Measurements from ENCODE around the gene TRIM67.

TRIM67 gene

DNA sequence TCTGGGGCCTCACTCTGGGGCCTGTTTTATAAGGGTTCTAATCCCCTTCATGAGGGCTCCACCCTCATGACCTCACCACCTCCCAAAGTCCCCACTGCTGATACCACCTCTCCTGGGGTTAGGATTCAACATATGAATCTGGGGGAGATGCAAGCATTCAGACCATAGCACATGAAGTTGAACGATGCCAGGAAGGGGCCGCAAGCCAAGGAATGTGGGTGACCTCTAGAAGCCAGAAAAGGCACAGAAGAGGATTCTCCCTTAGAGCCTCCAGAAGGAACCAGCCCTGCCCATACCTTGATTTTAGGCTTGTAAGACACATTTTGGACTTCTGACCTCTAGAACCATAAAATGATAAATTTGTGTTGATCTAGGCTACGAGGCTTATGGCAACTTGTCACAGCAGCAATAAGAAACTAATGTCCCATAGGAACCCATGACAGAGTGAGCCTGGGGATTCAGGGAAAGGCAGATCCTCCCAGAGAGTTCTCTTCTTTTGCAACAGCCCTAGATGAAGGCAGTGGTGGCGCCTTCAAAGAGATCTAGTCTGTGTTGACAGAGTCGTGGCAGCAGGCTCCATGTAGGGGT is 27.9 kb downstream of the TRIM67 start:
- H3K4me3 ChIP-seq (ENCODE audit: low read depth, low read length), result no peak overlapping the region
- POLR2A ChIA-PET, result no interaction called here
- no peaks in the 10 kb centered on the region for H3K9me3 ChIP-seq (ENCODE audit: control insufficient read depth, insufficient read depth, low read depth, low read length)
- no peak for TF ChIP-seq ZBTB48 (tag by site-specific recombination; IDR thresholded peaks at IDR 0.05)
- no peak for TF ChIP-seq ZBTB17 (tag by site-specific recombination; IDR thresholded peaks at IDR 0.05)
- no peak for TF ChIP-seq ZEB2 (tag by site-specific recombination; IDR thresholded peaks at IDR 0.05)
- TF ChIP-seq, protein P1, sequence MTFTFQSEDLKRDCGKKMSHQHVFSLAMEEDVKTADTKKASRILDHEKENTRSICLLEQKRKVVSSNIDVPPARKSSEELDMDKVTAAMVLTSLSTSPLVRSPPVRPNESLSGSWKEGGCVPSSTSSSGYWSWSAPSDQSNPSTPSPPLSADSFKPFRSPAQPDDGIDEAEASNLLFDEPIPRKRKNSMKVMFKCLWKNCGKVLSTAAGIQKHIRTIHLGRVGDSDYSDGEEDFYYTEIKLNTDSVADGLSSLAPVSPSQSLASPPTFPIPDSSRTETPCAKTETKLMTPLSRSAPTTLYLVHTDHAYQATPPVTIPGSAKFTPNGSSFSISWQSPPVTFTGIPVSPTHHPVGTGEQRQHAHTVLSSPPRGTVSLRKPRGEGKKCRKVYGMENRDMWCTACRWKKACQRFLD (tag by site-specific recombination; IDR thresholded peaks at IDR 0.05), result no peak
- TF ChIP-seq ZNF140 (tag by site-specific recombination; IDR thresholded peaks at IDR 0.05), result no peak
- TF ChIP-seq, protein P2, sequence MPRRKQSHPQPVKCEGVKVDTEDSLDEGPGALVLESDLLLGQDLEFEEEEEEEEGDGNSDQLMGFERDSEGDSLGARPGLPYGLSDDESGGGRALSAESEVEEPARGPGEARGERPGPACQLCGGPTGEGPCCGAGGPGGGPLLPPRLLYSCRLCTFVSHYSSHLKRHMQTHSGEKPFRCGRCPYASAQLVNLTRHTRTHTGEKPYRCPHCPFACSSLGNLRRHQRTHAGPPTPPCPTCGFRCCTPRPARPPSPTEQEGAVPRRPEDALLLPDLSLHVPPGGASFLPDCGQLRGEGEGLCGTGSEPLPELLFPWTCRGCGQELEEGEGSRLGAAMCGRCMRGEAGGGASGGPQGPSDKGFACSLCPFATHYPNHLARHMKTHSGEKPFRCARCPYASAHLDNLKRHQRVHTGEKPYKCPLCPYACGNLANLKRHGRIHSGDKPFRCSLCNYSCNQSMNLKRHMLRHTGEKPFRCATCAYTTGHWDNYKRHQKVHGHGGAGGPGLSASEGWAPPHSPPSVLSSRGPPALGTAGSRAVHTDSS (tag by site-specific recombination; IDR thresholded peaks at IDR 0.05), result no peak
- no peak for TF ChIP-seq ZNF416 (tag by site-specific recombination; IDR thresholded peaks at IDR 0.05)
- TF ChIP-seq SETDB1 (IDR thresholded peaks at IDR 0.05; ENCODE audit: insufficient read length, low read length), result peak; percentile 30
- TF ChIP-seq, protein P3, sequence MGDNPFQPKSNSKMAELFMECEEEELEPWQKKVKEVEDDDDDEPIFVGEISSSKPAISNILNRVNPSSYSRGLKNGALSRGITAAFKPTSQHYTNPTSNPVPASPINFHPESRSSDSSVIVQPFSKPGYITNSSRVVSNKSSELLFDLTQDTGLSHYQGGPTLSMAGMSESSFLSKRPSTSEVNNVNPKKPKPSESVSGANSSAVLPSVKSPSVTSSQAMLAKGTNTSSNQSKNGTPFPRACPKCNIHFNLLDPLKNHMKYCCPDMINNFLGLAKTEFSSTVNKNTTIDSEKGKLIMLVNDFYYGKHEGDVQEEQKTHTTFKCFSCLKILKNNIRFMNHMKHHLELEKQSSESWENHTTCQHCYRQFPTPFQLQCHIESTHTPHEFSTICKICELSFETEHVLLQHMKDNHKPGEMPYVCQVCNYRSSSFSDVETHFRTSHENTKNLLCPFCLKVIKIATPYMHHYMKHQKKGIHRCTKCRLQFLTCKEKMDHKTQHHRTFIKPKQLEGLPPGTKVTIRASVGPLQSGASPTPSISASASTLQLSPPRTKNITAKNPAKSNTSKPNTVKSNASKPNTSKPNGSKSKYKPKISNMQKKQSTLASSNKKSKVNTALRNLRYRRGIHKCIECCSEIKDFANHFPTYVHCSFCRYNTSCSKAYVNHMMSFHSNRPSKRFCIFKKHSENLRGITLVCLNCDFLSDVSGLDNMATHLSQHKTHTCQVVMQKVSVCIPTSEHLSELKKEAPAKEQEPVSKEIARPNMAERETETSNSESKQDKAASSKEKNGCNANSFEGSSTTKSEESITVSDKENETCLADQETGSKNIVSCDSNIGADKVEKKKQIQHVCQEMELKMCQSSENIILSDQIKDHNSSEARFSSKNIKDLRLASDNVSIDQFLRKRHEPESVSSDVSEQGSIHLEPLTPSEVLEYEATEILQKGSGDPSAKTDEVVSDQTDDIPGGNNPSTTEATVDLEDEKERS (tag by site-specific recombination; IDR thresholded peaks at IDR 0.05), result peak; percentile 72; the same call in 1 of the 2 replicates
- no peak for TF ChIP-seq ZNF843 (tag by site-specific recombination; IDR thresholded peaks at IDR 0.05)
- TF ChIP-seq, protein P4, sequence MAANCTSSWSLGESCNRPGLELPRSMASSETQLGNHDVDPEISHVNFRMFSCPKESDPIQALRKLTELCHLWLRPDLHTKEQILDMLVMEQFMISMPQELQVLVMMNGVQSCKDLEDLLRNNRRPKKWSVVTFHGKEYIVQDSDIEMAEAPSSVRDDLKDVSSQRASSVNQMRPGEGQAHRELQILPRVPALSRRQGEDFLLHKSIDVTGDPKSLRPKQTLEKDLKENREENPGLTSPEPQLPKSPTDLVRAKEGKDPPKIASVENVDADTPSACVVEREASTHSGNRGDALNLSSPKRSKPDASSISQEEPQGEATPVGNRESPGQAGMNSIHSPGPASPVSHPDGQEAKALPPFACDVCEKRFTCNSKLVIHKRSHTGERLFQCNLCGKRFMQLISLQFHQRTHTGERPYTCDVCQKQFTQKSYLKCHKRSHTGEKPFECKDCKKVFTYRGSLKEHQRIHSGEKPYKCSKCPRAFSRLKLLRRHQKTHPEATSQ (tag by site-specific recombination; IDR thresholded peaks at IDR 0.05), result no peak
- TF ChIP-seq ZNF664 (tag by site-specific recombination; IDR thresholded peaks at IDR 0.05), result no peak
- H3K4me1 ChIP-seq (ENCODE audit: control insufficient read depth, insufficient read depth, low read length), result no peaks in the 10 kb centered on the region
- CTCF ChIA-PET, result interaction anchor here (0.6 kb wide), 1 partner anchor 1291 kb away, joined by 5 read pairs; no protein-coding TSS in a partner anchor
- no peaks in the 10 kb centered on the region for H3K36me3 ChIP-seq (ENCODE audit: control insufficient read depth in 2 of 2, insufficient read depth in 1 of 2, low read length in 2 of 2)
- H3K27ac ChIP-seq (ENCODE audit: extremely low read depth, low read depth, low read length), result no peak overlapping the region

DNA sequence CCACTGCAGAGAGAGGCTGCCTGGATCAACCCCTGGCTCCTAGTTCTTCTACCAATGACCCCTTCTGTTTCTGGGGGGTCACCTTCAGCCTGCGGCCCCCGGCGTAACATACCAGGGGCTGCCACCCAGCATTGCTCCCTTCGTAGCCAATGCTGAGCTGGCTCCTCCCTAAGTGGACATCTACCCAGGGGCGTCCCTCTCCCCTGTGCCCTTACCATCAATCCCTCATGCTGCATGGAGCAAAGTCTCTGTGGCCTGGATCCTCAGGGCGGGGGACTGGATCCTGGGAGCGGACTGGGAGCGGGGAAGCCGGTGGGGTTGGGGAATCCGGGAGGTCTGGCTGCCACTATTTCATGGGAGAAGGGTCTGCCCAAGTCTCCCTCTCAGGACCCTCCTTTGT is 28.6 kb downstream of the TRIM67 start:
- H3K27ac ChIP-seq (ENCODE audit: extremely low read depth, low read depth, low read length), result no peak overlapping the region
- POLR2A ChIA-PET, result no interaction called here
- no peaks in the 10 kb centered on the region for H3K4me1 ChIP-seq (ENCODE audit: control insufficient read depth, insufficient read depth, low read length)
- no peak overlapping the region for H3K4me3 ChIP-seq (ENCODE audit: low read depth, low read length)
- CTCF ChIA-PET, result no interaction called here
- no peaks in the 10 kb centered on the region for H3K36me3 ChIP-seq (ENCODE audit: control insufficient read depth in 2 of 2, insufficient read depth in 1 of 2, low read length in 2 of 2)
- no peaks in the 10 kb centered on the region for H3K9me3 ChIP-seq (ENCODE audit: control insufficient read depth, insufficient read depth, low read depth, low read length)
- TF ChIP-seq ZNF600 (tag by site-specific recombination; IDR thresholded peaks at IDR 0.05) (no peak), KLF16 (tag by site-specific recombination; IDR thresholded peaks at IDR 0.05) (no peak), ZBTB21 (tag by site-specific recombination; IDR thresholded peaks at IDR 0.05) (no peak), SCRT1 (tag by site-specific recombination; IDR thresholded peaks at IDR 0.05; ENCODE audit: borderline replicate concordance) (no peak), ZNF404 (tag by site-specific recombination; IDR thresholded peaks at IDR 0.05) (no peak), ZNF610 (tag by site-specific recombination; IDR thresholded peaks at IDR 0.05; ENCODE audit: borderline replicate concordance) (no peak), ZNF10 (tag by site-specific recombination; IDR thresholded peaks at IDR 0.05) (no peak), ZNF792 (tag by site-specific recombination; IDR thresholded peaks at IDR 0.05) (no peak)
- TF ChIP-seq, protein P2 (tag by site-specific recombination; IDR thresholded peaks at IDR 0.05), result no peak
- TF ChIP-seq, protein P5, sequence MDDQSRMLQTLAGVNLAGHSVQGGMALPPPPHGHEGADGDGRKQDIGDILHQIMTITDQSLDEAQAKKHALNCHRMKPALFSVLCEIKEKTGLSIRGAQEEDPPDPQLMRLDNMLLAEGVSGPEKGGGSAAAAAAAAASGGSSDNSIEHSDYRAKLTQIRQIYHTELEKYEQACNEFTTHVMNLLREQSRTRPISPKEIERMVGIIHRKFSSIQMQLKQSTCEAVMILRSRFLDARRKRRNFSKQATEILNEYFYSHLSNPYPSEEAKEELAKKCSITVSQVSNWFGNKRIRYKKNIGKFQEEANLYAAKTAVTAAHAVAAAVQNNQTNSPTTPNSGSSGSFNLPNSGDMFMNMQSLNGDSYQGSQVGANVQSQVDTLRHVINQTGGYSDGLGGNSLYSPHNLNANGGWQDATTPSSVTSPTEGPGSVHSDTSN (CRISPR knock-in tag; IDR thresholded peaks at IDR 0.05), result no peak
